HG03565 (cell line): ENCODE data around the gene IMPDH2.
A peak's percentile ranks its signal among the peaks of the same experiment; 100 is the strongest.

ENCODE experiments used
- ATAC-seq: cut with Tn5 transposase; IDR thresholded peaks from one replicate; pipeline ENCODE4 v1.9.1; 2021; ENCODE audit warnings: mild to moderate bottlenecking, moderate library complexity; ENCODE audit not compliant: unreplicated experiment

Gene IMPDH2

GRCh38 chr3:49028673-49029562 lies at the start of gene IMPDH2:
Gene IMPDH2, minus strand, starts transcription at chr3:49029398. Its CDS starts 48 bp downstream, at chr3:49029350.
- peak; percentile 88 for ATAC-seq

GRCh38 chr3:49076646-49077045 lies 47.4 kb upstream of the IMPDH2 start:
- ATAC-seq: no peak

- no peak for ATAC-seq
Measured at GRCh38 chr3:49076116-49076515, 46.9 kb upstream of the IMPDH2 start.

GRCh38 chr3:49058011-49058410 lies 28.8 kb upstream of the IMPDH2 start:
- ATAC-seq: no peak

GRCh38 chr3:49057268-49057667 lies 28.1 kb upstream of the IMPDH2 start:
- ATAC-seq: no peak

- ATAC-seq: no peak
Measured at GRCh38 chr3:49054344-49054862, 25.2 kb upstream of the IMPDH2 start.

GRCh38 chr3:49053543-49053942 lies 24.3 kb upstream of the IMPDH2 start:
- no peak for ATAC-seq

GRCh38 chr3:49035281-49035680 lies 6.1 kb upstream of the IMPDH2 start:
- no peak for ATAC-seq

GRCh38 chr3:49034650-49035049 lies 5.5 kb upstream of the IMPDH2 start:
- ATAC-seq: no peak

GRCh38 chr3:49032646-49033304 lies 3.6 kb upstream of the IMPDH2 start:
- no peak for ATAC-seq

GRCh38 chr3:49030321-49030720 lies 1.1 kb upstream of the IMPDH2 start:
- ATAC-seq: no peak

- no peak for ATAC-seq
Measured at GRCh38 chr3:49029563-49029884, 326 bp upstream of the IMPDH2 start.

GRCh38 chr3:49028298-49028672 lies 913 bp downstream of the IMPDH2 start:
- ATAC-seq: no peak

- no peak for ATAC-seq
Measured at GRCh38 chr3:49027634-49028033, 1.6 kb downstream of the IMPDH2 start.

- ATAC-seq: no peak
Measured at GRCh38 chr3:49026536-49026935, 2.7 kb downstream of the IMPDH2 start.

- ATAC-seq: no peak
Measured at GRCh38 chr3:49025793-49026520, 3.2 kb downstream of the IMPDH2 start.

- no peak for ATAC-seq
Measured at GRCh38 chr3:49025005-49025792, 4.0 kb downstream of the IMPDH2 start.

- ATAC-seq: no peak
Measured at GRCh38 chr3:49024449-49024848, 4.7 kb downstream of the IMPDH2 start.

GRCh38 chr3:49023775-49024174 lies 5.4 kb downstream of the IMPDH2 start:
- no peak for ATAC-seq

GRCh38 chr3:49022688-49023171 lies 6.5 kb downstream of the IMPDH2 start:
- no peak for ATAC-seq
